ENCODE measurements around the gene ITPK1.

Gene ITPK1

DNA sequence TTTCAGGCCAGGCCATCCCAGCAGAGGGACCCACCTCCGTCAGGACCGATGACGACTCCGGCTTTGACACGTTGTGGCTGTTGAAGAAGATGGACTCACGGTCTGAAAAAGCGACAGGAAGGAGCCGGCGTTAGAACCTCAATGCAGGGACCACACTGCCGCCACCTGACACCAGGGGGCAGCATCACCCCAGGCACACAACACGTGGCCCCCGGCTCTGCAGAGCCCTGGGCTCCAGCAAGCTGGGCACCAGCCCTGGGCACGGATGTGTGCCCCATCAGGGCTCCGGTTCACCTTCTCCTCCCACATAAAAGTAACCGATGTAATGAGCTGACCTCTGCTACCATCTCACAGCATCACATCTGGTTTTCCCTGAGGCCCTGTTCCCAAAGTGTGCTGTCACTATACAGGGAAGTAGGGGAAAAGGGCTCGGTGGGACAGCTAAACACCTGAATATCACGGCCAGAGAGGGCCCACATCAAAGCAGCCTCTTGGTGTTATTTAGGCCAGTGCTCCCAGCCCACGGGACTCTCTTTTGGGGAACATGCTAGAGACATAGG is 163.7 kb downstream of the ITPK1 start:
- peak; percentile 26 for DNase-seq (ENCODE audit: low read depth)

DNA sequence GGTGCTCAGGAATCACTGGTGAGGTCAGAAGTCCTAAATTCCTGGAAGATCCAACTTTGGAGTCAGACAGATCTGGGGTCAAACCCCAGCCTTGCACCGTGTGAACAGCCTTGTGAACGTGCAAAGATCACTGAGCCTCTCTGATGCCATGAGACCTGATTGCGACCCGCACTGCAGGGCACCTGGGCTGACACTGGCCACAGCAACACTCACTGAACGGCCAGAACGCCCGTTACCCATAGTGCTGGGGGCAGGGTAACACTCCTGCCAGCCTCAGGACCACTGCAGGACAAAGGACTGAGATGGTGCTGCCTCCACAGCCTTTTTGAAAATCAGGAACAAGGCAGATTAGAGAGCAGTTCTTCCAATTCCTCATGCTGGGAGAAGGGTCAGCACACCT is 164.5 kb downstream of the ITPK1 start:
- DNase-seq (ENCODE audit: low read depth): no peak

DNA sequence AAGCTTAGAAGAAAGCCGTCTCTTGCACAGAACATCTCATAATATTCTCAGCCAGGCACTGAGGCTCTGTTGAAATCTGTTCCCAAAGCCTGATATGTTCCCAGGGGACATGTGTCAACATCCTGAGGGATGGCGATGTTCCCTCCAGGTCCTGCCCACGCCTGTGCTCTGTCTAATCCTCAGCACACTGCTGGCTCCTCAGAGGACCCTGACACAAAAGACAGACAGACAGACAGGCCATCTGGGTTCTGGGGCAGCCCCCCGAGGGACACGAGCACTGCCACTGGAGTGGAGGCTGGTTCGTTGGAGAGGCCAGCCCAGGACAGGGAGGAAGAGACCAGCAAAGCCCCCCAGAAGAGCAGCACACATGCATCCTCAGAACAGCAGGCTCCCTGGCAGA is 165.0 kb downstream of the ITPK1 start:
- no peak for DNase-seq (ENCODE audit: low read depth)

DNA sequence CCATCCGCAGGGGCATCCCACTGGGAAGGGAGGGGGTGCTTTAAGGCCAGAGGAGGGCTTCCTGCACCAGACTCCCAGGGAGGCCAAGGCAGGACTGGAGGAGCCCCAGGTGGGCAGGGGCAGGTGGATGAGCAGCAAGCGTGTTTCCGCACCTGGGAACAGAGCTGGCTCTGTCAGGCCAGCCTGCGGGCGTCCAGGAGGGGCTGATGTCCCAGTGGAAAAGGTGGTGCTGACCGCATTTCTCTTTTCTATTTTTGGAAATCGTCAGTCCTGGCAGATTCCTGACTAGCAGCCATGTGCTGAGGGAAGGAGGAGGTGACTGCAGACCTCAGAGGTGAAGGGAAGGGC is 165.6 kb downstream of the ITPK1 start:
- no peak for DNase-seq (ENCODE audit: low read depth)

DNA sequence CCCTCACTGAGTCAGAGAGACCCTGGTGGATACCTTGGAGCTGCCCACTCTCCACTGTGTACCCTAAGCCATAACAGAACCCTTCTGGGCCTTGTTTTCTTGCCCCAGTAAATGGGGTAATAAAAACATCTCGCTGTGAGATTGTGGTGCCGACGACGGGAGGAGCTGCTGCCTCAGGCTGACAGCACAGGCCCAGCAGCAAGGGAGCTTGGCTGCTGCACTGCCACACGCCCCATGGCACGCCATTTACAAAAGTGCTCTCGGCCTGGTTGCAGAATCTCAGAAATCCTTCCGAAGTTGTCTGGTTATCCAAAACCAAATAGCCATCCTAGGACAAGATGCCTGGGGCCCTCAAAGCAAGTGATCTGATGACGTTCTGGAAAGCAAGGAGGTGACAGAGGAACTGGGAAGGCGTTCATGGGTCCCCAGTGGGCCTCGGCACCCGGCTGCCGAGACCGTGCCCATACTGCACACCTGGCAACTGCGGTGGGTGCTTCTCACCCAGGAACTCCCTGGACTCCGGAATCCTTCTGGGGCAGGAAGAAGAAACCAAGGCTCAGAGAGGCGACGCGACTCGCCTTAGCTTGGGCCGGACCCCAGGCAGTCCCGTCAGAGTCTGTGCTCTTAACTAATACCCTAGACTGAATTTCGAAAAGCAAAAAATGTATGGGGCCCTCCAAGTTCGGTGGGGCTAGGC is 166.1 kb downstream of the ITPK1 start:
- DNase-seq (ENCODE audit: low read depth): no peak

DNA sequence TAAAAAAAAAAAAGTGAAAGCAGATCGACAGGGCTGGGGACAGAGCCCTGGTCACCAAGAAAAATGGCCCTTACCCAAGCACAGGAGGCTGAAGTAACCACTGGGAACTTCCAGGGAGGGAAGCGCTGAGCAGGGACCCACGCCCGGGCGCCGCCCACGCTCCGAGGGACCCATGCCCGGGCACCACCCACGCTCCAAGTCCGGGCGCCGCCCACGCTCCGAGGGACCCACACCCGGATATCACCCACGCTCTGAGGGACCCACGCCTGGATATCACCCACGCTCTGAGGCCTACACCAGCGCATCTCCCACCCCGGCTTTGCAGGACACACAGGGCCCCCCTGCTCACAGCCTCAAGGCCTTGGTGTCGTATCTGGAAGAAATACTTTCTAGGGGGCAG is 167.1 kb downstream of the ITPK1 start:
- DNase-seq (ENCODE audit: low read depth): no peak

DNA sequence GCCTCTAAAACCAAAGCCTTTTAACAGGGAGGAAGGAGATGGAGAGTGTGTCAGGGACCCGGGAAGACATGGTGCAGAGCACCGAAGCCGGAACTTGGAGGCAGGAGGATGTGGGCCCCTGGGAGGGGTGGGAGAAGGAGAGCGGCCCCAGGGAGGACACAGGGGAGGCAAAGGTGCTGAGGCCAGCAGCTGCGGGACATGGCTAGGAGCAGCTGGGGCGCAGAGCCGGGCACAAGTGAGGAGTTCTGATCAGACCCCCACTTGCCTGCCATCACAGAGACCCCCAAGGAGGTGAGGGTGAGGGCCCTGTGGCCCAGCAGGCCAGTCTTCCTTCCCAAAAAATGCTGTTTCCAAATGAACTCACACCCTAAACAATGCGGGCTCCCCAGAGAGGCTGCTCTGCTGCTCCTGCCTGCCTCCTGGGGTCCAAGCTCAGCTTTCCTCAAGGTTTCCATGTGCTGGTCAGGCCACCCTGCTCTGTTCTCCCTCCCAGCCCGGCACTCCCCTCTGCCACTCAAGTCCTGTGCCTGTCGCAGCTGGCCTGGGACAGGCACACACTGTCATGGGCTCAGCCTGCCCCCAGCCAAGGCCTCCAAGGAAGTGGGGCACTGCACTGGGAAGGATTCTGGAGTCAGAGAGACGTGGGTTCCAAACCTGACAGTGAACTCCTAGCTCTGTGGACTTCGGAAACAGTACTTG is 168.7 kb downstream of the ITPK1 start:
- no peak for DNase-seq (ENCODE audit: low read depth)

DNA sequence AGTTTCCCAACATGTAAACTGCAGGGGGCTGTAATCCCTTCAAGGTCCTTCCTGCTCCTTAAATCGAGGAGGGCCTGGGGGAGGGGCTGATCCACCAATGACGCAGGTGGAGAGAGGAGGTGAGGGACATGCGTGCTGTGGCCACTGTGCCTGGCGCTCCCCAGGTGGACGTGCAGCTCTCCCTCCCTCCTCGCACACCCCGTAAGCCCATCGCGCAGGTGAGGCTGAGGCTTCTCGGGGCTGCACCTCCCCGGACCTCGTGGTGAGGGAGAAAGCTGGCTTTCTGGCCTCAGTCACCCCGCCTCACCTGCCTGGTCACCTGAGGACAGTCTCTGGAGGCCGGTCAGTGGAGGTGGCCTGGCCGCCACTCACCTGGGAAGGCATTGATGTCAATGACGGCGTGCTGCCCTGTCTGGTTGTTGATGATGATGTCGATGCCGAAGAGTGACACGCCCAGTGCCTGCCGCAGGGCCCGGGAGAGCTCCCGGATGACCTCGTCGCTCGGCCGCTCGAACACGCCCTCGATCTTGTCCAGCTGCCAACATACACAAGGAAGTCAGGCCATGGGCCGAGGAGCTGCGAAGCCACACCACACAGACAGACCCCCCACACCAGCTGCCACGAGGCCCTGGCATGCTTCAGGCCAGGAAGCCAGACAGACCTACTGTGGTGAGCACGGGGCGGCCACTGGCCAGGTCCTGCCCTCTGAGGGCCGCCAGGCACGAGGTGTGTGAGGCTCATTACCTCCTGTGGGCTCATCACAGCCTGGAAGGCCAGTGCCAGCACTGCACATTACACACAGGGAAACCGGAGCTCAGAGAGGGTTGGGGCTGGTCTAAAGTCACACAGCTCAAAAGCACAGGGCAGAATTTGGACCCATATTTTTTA is 169.5 kb downstream of the ITPK1 start:
- peak; percentile 25 for DNase-seq (ENCODE audit: low read depth)

DNA sequence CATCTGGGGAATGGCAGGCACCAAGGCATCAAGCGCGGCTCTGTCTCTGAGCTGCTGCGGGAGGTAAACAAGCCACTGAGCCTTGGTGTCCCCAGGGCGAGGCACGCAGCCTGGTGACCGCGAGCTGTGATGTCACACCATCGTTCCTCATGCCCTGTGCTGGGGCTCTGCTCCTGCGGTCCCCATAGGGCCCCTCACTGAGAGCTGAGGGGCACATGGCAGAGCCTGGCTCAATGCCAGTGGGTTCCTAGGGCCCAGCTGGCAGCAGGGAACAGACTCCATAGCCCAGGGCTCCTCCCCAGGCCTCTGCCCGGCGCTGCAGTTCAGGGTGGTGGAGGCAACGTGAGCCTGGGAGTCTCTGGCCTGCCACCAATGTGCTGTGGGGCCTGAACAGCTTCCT is 170.2 kb downstream of the ITPK1 start:
- DNase-seq (ENCODE audit: low read depth): no peak

DNA sequence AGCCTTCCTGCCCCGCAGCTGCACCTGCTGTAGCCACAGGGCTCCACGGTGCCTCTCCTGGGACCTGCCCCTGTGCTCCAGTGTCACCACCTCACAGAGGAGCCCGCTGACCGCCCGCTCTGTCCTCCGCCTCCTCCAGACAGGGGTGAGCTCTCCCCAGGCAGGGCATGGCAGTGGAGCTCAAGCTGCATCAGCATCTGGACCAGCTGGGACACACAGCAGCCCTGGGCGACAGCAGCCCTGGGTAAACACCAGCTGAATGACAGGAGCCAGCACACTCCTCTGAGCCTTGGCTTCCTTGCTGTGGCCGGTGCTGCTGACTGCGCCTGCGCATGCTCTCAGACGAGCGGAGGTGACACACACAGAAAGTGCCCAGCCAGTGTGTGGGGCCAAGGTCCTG is 170.7 kb downstream of the ITPK1 start:
- no peak for DNase-seq (ENCODE audit: low read depth)

DNA sequence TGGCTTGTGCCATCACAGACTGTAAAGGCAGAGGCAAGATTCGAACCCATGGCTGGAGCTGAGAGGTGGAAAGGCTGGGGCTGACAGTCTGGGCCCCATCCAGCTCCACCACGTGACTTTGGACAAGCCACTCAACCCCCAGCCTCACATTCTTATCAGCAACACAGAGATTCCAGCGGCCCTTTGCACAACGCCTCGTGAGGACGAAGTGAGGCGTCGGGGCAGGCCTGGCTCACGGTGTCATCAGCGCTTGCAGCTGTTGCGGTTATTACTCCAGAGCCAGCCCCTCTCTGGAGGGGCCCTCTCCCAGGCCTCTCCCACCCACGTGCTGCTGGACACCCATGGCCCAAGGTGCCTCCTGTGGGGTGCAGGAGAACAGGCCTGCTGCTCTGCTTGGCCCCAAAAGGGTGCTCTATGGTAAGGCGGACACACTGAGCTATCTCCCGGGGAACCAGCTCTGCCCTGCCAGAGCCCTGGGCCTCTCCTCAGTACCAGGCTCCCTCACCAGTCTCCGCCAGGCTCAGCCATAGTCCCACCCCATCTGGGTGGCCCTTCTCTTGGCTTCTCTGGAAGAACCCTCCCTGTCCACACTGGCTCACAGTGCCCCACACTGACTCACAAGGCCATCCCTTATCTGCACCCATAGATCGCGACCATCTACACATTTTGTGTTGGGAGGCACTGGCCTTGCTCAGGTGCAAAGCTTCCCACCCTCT is 171.7 kb downstream of the ITPK1 start:
- no peak for DNase-seq (ENCODE audit: low read depth)

DNA sequence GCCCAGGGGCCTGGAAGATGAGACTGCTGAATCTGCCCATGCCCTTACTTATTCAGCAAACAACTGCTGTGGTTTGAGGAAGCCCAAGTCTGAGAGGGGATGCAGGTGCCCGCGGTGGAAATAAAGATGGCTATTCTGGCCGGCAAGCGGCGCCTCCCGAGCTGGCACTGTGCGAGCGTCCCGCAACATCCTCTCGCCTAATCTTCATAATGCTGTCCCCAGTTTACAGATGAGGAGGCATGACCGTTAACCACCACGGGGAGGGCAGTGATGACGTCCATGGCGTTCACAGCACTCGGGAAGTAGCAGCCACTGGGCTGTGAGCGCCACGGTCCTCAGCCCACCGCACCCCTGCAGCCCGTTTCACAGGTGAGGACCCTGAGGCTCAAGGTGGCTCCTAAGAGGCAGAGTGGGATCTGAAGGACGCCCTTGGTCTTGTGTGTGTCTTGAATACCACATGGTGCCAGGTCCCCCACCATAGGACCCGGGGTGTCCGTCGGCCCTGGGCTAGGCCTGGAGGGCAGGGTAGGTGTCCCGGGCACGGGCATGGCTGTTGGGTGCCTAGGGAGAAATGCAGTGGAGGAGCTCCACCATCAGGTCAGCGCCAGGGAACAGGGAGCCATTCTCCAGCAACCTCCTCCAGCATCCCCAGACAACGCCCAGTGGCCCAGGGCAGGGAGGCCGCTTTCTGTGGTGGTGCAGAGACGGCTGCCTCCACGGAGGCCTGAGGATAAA is 172.6 kb downstream of the ITPK1 start:
- no peak for DNase-seq (ENCODE audit: low read depth)

DNA sequence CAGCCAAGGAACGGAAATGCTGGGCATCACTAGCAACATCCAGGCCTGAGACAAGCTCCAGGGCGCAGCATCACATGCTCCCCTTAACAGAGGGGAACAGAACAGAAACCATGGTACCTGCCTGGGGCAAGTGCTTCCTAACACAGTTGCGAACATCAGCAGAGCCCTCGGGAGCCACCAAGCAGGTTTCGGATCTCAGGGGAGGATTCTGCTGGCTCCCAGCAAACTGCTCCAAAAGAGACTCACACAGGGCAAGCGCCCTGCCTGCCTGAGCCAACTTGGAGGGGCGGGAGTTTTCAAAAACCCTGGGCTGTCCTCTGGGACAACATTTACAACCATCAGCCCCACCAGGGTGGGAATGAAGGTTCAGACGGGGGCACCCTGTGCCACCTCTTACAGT is 173.1 kb downstream of the ITPK1 start:
- DNase-seq (ENCODE audit: low read depth): no peak

DNA sequence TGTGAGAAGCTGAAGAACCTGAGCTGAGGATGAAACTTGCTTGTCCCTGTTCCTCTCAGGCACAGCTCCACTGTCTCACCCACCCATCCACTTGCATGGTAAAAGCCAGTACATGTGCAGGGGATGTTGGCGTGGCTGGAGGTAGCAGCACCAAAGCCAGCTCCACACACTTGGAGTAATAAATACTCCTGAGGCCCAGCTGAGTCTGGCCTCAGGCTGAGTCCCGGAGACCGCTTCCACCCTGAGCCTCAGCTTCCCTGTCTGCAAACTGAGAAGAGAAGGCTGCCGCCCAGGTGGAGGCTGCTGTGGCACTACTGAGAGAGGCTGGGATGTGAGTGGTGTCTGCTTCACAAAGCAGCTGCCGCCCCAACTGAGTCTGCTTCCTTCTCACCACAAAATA is 173.6 kb downstream of the ITPK1 start:
- DNase-seq (ENCODE audit: low read depth): no peak

DNA sequence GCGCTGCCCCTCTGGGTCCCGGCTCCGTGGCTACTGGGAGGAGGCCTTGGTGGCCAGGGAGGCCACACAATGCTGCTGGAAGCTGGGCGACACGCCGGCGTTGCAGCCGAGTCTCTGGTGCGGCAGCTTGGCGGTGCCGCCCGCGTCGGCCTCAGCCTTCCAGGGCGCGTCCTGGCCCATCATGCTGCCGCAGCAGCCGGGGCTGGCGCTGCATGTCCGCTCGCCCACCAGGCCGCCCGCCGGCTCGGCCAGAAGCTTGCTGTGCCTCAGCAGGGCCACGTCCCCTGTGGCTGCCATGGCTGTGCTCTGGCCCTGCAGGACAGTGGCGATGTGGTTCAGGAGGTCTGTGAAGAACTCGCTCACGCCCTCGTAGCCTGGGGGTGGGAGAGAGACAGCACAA is 174.2 kb downstream of the ITPK1 start:
- DNase-seq (ENCODE audit: low read depth): no peak

DNA sequence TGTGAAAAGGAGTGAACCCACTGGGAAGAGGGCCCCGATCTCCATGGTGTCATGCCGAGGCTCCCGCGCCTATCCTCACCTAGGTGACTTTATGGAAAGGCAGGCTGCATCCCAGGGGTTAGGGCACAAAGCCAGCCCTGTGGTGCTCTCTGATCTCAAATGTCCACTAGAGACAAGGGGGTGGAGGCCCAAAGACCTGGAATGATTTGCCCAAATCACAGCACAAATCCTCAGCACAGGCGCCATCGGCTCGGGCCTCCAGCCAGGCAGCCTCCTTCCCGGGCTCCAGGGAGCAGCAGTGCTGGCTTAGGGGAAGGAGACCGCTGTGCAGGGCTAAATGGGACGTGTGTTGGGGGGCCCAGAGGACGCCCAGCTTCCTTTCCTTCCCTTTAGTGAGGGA is 175.2 kb downstream of the ITPK1 start:
- no peak for DNase-seq (ENCODE audit: low read depth)

DNA sequence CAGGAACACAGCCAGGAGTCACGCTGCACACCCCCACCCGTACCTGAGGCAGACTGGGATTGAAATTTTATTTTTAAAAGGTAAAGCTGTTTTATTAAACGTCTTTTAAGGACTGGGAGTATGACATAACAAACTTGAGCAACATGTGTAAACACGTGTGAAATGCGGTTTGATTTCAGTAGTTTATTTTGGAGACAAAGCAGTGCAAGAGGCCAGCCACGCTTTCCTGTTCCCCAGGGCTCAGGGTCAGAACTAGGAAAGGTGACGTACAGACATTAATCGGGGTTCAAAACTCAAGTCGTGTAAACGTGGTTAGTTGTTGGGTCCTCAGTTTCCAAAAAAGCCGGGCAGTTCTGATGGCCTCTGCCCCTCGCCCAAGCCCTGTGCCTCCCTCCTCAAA is 176.0 kb downstream of the ITPK1 start:
- no peak for DNase-seq (ENCODE audit: low read depth)

DNA sequence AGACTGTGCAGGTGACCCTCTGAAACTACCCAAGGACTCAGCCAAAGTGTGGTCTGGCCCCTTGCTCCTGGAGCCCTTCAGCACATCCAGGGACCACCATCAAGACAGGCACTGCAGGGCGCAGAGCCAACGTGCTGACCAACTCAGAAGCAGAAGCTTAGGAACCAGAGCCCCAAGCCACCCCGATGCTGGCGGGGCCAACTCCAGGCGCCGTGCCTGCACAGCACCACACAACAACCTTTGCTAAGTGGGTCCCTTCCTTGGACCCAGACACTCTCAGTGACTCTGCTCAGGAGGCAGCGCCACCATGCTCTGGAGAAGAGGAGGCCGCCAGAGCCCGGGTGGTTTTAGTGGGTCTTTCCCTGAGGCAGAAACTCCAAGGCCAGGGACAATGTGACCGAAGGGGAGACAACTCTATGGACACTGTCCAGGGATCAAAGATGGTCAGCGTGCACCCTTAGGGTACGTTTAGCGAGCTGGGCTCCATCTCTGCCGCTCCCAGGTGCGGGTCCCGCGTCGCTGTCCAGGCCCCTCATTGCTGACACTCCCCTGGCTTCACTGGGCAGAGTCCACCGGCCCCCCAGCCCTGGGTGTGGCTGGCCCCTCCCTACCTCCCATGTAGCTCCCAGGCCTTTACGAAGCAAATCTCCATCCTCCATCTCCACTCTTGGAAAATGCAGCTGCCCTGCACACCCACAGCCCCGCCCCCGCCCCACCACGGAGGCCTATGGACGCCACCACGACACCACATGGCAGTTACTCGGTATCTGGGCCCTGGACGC is 176.6 kb downstream of the ITPK1 start:
- DNase-seq (ENCODE audit: low read depth): no peak

DNA sequence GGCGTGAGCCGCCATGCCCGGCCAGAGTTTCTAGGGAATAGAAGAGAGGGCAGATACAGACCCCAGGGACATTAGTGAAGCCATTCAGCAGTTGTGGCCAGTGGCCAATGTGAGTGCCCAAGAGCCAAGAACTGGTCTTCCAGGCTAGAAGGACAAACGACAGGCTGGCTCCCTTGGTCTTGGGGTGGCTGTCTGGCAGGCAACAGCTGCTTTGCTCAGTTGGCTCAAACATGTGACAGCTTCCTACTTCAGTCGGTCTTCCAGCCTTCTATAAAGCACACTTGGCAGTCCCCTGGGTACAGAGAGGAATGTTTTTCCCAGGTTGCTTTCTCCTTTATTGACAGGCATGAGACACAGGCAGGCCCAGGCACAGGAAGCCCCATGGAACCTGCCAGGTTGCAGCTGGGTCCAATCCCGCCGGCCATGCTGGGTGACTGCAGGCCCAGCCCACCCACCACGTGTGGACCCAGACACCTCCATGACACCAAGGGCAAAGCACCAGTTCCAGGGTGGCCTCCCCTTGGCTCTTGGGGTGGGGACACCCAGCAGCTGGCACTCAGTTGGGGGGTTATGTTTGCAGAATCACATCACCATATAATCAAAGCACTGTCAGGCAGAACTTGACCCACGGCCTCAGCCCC is 177.4 kb downstream of the ITPK1 start:
- DNase-seq (ENCODE audit: low read depth): no peak
